Measurements from ENCODE around the gene SMYD4. TPM values are rescaled to one million over a fixed set of nuclear protein-coding genes. Genes with fewer than 3 reads are reported as not detected.
"Not testable (repeated sequence)": the region's sequence is repeated elsewhere in the genome, so short reads cannot be mapped to it uniquely, and the experiment has no call there.

SMYD4 gene
- total and polyA plus RNA-seq, 4 donors, result 2.4 to 19.2 (median 12.2) TPM

GRCh38 chr17:1773000-1773695, 56.6 kb downstream of the SMYD4 start:
- H3K9me3 ChIP-seq (ENCODE audit: control insufficient read depth, low read length); H3K27ac ChIP-seq (ENCODE audit: low read depth in 1 of 2, low read length in 2 of 2); intact Hi-C loops (cut with DNase I); H3K4me1 ChIP-seq (ENCODE audit: control insufficient read depth in 1 of 2, insufficient read depth in 2 of 2, low read length in 2 of 2); H3K36me3 ChIP-seq (ENCODE audit: control insufficient read depth in 1 of 2, insufficient read depth in 2 of 2, low read length in 1 of 2); ATAC-seq (ENCODE audit: low FRiP score); H3K4me3 ChIP-seq (ENCODE audit: low read length in 2 of 2); DNase-seq; H3K27me3 ChIP-seq (ENCODE audit: control insufficient read depth in 1 of 2, insufficient read depth in 2 of 2, low read length in 1 of 2): not testable (repeated sequence)
- 80 to 81% methylated on average over 12 of the region's 12 CpGs for WGBS, 2 donors

GRCh38 chr17:1769822-1770477, 59.8 kb downstream of the SMYD4 start:
- H3K4me3 ChIP-seq (ENCODE audit: low read length in 2 of 2), result no peak overlapping the region
- no peak overlapping the region for H3K27ac ChIP-seq (ENCODE audit: low read depth in 1 of 2, low read length in 2 of 2)
- no peak for ATAC-seq (ENCODE audit: low FRiP score)
- no peak for DNase-seq
- H3K4me1 ChIP-seq (ENCODE audit: control insufficient read depth in 1 of 2, insufficient read depth in 2 of 2, low read length in 2 of 2), result no peaks in the 10 kb centered on the region
- H3K27me3 ChIP-seq (ENCODE audit: control insufficient read depth in 1 of 2, insufficient read depth in 2 of 2, low read length in 1 of 2), result no peaks in the 10 kb centered on the region
- H3K9me3 ChIP-seq (ENCODE audit: control insufficient read depth, low read length), result no peaks in the 10 kb centered on the region
- WGBS, 2 donors, result 14 to 17% methylated on average over 21 of the region's 21 CpGs
- H3K36me3 ChIP-seq (ENCODE audit: control insufficient read depth in 1 of 2, insufficient read depth in 2 of 2, low read length in 1 of 2), result no peaks in the 10 kb centered on the region
- intact Hi-C loops (cut with DNase I), result no loop called here

- Histone ChIP-seq H3K4me1 (ENCODE audit: control insufficient read depth in 1 of 2, insufficient read depth in 2 of 2, low read length in 2 of 2) (no peaks in the 10 kb centered on the region), H3K27ac (ENCODE audit: low read depth in 1 of 2, low read length in 2 of 2) (no peak overlapping the region), H3K9me3 (ENCODE audit: control insufficient read depth, low read length) (no peaks in the 10 kb centered on the region), H3K4me3 (ENCODE audit: low read length in 2 of 2) (no peak overlapping the region), H3K36me3 (ENCODE audit: control insufficient read depth in 1 of 2, insufficient read depth in 2 of 2, low read length in 1 of 2) (no peaks in the 10 kb centered on the region), H3K27me3 (ENCODE audit: control insufficient read depth in 1 of 2, insufficient read depth in 2 of 2, low read length in 1 of 2) (no peaks in the 10 kb centered on the region)
- 90 to 91% methylated on average over 12 of the region's 12 CpGs for WGBS, 2 donors
- intact Hi-C loops (cut with DNase I), result no loop called here
- DNase-seq, result no peak
- ATAC-seq (ENCODE audit: low FRiP score), result no peak
Measured at GRCh38 chr17:1767358-1767757, 62.3 kb downstream of the SMYD4 start.

GRCh38 chr17:1766382-1767135, 63.1 kb downstream of the SMYD4 start:
- Histone ChIP-seq H3K27me3 (ENCODE audit: control insufficient read depth in 1 of 2, insufficient read depth in 2 of 2, low read length in 1 of 2) (no peaks in the 10 kb centered on the region), H3K27ac (ENCODE audit: low read depth in 1 of 2, low read length in 2 of 2) (no peak overlapping the region), H3K4me3 (ENCODE audit: low read length in 2 of 2) (no peak overlapping the region), H3K9me3 (ENCODE audit: control insufficient read depth, low read length) (no peaks in the 10 kb centered on the region), H3K4me1 (ENCODE audit: control insufficient read depth in 1 of 2, insufficient read depth in 2 of 2, low read length in 2 of 2) (no peaks in the 10 kb centered on the region), H3K36me3 (ENCODE audit: control insufficient read depth in 1 of 2, insufficient read depth in 2 of 2, low read length in 1 of 2) (no peaks in the 10 kb centered on the region)
- DNase-seq, result no peak
- 67 to 69% methylated on average over 21 of the region's 21 CpGs for WGBS, 2 donors
- no peak for ATAC-seq (ENCODE audit: low FRiP score)
- intact Hi-C loops (cut with DNase I), result no loop called here

GRCh38 chr17:1765576-1765975, 64.1 kb downstream of the SMYD4 start:
- ATAC-seq (ENCODE audit: low FRiP score), result no peak
- 95 to 96% methylated on average over 3 of the region's 3 CpGs for WGBS, 2 donors
- Histone ChIP-seq H3K9me3 (ENCODE audit: control insufficient read depth, low read length) (no peaks in the 10 kb centered on the region), H3K36me3 (ENCODE audit: control insufficient read depth in 1 of 2, insufficient read depth in 2 of 2, low read length in 1 of 2) (no peaks in the 10 kb centered on the region), H3K27ac (ENCODE audit: low read depth in 1 of 2, low read length in 2 of 2) (no peak overlapping the region), H3K4me3 (ENCODE audit: low read length in 2 of 2) (no peak overlapping the region), H3K27me3 (ENCODE audit: control insufficient read depth in 1 of 2, insufficient read depth in 2 of 2, low read length in 1 of 2) (no peaks in the 10 kb centered on the region), H3K4me1 (ENCODE audit: control insufficient read depth in 1 of 2, insufficient read depth in 2 of 2, low read length in 2 of 2) (no peaks in the 10 kb centered on the region)
- intact Hi-C loops (cut with DNase I), result no loop called here
- no peak for DNase-seq

GRCh38 chr17:1764705-1765104, 65.0 kb downstream of the SMYD4 start:
- H3K27ac ChIP-seq (ENCODE audit: low read depth in 1 of 2, low read length in 2 of 2); ATAC-seq (ENCODE audit: low FRiP score); H3K9me3 ChIP-seq (ENCODE audit: control insufficient read depth, low read length); intact Hi-C loops (cut with DNase I); DNase-seq; H3K4me3 ChIP-seq (ENCODE audit: low read length in 2 of 2); H3K27me3 ChIP-seq (ENCODE audit: control insufficient read depth in 1 of 2, insufficient read depth in 2 of 2, low read length in 1 of 2); H3K36me3 ChIP-seq (ENCODE audit: control insufficient read depth in 1 of 2, insufficient read depth in 2 of 2, low read length in 1 of 2); H3K4me1 ChIP-seq (ENCODE audit: control insufficient read depth in 1 of 2, insufficient read depth in 2 of 2, low read length in 2 of 2): not testable (repeated sequence)
- 89 to 92% methylated on average over 7 of the region's 7 CpGs for WGBS, 2 donors

- whole genome bisulfite sequencing, 2 donors, result 22 to 32% methylated on average over 11 of the region's 11 CpGs
- H3K4me1 ChIP-seq (ENCODE audit: control insufficient read depth in 1 of 2, insufficient read depth in 2 of 2, low read length in 2 of 2), result no peaks in the 10 kb centered on the region
- ATAC-seq (ENCODE audit: low FRiP score) (peak; percentile 46), DNase-seq (peak; percentile 86 to 88)
- H3K9me3 ChIP-seq (ENCODE audit: control insufficient read depth, low read length), result no peaks in the 10 kb centered on the region
- H3K27ac ChIP-seq (ENCODE audit: low read depth in 1 of 2, low read length in 2 of 2), result no peak overlapping the region
- no peaks in the 10 kb centered on the region for H3K36me3 ChIP-seq (ENCODE audit: control insufficient read depth in 1 of 2, insufficient read depth in 2 of 2, low read length in 1 of 2)
- H3K27me3 ChIP-seq (ENCODE audit: control insufficient read depth in 1 of 2, insufficient read depth in 2 of 2, low read length in 1 of 2), result no peaks in the 10 kb centered on the region
- no peak overlapping the region for H3K4me3 ChIP-seq (ENCODE audit: low read length in 2 of 2)
- intact Hi-C loops (cut with DNase I), result no loop called here
Measured at GRCh38 chr17:1764284-1764683, 65.4 kb downstream of the SMYD4 start.

- no peak overlapping the region for H3K4me3 ChIP-seq (ENCODE audit: low read length in 2 of 2)
- H3K9me3 ChIP-seq (ENCODE audit: control insufficient read depth, low read length), result no peaks in the 10 kb centered on the region
- no peaks in the 10 kb centered on the region for H3K4me1 ChIP-seq (ENCODE audit: control insufficient read depth in 1 of 2, insufficient read depth in 2 of 2, low read length in 2 of 2)
- no peaks in the 10 kb centered on the region for H3K36me3 ChIP-seq (ENCODE audit: control insufficient read depth in 1 of 2, insufficient read depth in 2 of 2, low read length in 1 of 2)
- intact Hi-C loops (cut with DNase I), result no loop called here
- no peak overlapping the region for H3K27ac ChIP-seq (ENCODE audit: low read depth in 1 of 2, low read length in 2 of 2)
- DNase-seq (no peak), ATAC-seq (ENCODE audit: low FRiP score) (peak; percentile 69)
- no peaks in the 10 kb centered on the region for H3K27me3 ChIP-seq (ENCODE audit: control insufficient read depth in 1 of 2, insufficient read depth in 2 of 2, low read length in 1 of 2)
- WGBS, 2 donors, result 59% methylated on average over 22 of the region's 22 CpGs
Measured at GRCh38 chr17:1762901-1763898, 66.5 kb downstream of the SMYD4 start.

Data from aorta (tissue), 5 donors.